Left hindlimb (tissue), 1 donor: ENCODE results near the gene CSRNP3.

ENCODE experiments used
- DNase-seq: peaks from one replicate; pipeline ENCODE4 v3.0.0-alpha.2; 2018

The CSRNP3 gene

GRCh38 chr2:165471349-165471950 is 2.0 kb downstream of the CSRNP3 start:
- DNase-seq, result no peak

GRCh38 chr2:165472922-165473321 is 3.4 kb downstream of the CSRNP3 start:
- DNase-seq, result no peak

DNA sequence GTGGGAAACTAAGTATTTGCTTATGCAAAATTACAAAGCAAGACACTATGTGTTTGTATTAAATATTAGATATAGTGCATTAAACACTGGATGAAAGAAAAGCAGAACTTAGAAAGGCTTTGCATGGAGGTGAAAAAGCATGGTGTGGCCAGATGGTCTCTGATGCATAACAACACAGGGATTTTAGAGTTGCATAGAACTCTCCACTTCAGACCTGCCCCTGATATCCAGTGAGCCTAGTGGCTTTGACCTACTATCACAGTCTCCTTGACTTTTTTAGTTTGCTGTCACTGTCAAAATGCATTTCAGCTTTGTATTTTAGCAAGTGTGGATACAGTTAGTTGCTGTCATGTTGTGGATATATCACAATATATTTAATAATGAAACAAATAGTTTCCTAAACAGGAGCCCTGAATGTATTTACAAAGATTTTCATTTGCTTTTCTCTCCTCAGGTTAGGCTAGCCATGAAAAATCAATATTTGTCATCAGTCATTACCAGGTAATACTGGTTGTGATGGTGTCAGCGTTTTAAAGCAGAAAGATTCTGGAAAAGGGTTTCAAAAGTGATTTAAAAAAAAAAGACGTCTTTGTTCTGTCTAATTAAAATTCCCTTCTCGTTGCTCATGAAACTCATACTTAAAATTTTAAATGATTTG is 5.2 kb downstream of the CSRNP3 start:
- DNase-seq, result no peak

- DNase-seq, result no peak
Observed at GRCh38 chr2:165475277-165476004, 5.9 kb downstream of the CSRNP3 start.

DNA sequence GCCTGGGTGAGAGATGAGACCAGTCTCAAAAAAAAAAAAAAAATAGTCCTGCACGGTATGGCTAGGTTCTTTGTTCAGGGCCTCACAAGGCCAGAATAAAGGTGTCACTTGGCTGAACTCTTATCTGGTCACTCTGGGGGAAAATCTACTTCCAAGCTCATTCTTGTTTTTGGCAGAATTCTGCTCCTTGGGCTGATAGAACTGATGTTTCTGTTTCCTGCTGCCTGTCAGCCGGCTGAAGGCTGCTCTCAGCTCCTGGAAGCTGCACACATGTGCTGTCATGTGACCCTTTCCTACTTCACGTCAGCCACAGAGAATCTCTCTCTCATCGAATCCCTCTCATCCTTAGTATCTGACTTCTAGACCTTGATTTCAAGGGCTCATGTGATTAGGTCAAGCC is 10.4 kb downstream of the CSRNP3 start:
- no peak for DNase-seq

DNA sequence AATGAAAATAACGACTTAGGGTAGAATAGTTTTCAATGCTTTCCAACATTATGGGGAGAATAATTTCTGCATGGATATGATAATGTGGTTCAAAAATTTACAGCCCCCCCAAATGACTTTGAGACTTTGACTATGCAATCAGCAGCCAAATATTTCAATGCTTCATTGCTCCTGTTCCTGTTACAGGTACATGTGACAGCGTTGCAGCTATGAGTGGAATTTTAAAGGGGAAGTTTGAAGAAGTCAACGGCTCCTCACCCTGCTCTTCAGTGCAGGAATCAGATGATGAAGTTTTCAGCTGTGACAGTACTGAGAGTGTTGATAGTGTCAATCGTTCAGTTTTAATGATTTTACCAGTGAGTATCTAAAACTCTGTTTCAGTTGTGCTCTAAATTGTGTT is 25.1 kb downstream of the CSRNP3 start:
- DNase-seq, result no peak

DNA sequence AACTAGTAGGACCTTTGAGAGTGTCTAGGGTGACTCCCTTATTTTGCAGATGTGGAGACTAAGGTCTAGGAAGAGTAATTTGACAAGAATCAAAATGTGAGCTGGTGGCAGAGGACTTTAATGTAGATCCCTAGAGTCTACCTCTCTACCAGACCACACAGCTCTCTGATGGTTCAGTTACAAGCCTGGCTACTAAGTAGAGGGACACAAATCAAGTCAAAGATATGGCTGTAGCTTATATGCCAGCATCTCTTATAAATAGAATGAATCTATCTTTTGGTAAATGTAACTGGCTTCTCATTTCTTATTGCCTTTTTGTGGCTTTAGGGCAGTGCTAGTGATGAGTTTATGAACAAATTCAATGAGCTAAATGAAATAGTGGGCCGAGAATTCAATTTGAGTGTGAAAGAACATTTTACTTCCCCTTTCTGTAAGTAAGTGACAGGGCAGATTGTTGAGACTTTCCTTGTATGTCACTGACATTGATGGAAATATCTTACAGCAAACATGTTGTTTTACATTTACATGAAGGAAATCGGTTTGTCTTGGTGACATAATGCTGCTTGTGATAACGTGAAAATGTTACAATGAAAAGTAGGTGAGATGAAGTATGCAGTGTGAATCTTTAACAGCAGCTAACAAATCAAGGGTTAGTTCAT is 28.3 kb downstream of the CSRNP3 start:
- DNase-seq, result no peak

- no peak for DNase-seq
Observed at GRCh38 chr2:165499131-165499530, 29.6 kb downstream of the CSRNP3 start.

- DNase-seq, result no peak
Observed at GRCh38 chr2:165500001-165500400, 30.5 kb downstream of the CSRNP3 start.

DNA sequence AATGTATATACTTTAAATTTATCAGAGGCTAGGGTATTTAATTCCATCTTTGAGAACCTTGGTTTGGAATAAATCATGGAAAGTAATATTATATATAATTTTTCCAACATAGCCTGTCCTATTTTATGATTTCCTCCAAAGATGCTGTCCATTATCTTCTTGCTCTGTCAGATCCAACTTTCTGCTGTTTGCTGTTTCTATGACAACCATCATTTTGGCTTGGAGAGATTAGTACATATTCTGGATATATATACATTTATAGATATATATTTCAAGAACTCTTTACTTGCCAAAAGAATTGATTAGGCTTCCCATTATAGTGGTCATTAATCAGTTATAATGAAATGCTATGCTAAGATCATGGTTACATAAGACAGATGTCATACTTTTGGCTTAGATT is 31.3 kb downstream of the CSRNP3 start:
- DNase-seq, result no peak

- no peak for DNase-seq
Observed at GRCh38 chr2:165505514-165505913, 36.0 kb downstream of the CSRNP3 start.

DNA sequence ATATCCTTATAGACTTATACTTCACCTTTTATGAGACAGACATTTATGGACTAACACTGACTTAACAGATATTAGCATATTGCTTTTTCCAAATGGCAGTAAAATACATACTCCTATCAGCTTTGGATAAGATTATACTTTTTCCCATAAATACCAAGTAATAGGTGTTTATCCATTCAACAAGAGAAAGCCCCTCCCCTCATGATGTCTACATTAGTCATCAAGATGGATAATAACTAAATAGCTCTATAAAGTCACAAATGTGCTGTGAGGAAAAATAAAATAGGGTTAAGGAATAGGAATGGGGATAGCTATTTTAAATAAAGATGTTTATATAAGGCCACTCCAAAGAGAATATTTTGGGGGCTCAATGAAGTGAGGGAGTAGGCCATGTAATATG is 39.4 kb downstream of the CSRNP3 start:
- DNase-seq, result no peak

DNA sequence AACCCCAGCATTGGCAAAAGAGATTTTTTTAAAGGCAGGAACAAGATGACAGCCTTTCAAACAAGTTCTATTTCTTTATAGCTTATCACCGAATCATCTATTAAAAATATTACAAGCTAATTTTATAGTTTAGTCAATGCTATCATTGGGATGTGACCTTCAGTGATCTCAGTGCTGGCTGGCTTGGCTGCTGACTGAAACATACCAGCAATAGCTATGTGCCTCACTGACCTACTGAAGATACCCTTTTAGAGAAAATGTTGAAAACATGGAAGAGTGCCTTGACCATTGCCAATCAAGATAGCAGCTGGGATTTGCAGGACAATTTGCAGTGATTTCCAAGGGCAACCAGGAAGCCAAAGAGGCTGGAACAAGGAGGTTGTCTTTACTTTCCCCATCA is 44.0 kb downstream of the CSRNP3 start:
- no peak for DNase-seq

- DNase-seq, result no peak
Observed at GRCh38 chr2:165518611-165519010, 49.1 kb downstream of the CSRNP3 start.

DNA sequence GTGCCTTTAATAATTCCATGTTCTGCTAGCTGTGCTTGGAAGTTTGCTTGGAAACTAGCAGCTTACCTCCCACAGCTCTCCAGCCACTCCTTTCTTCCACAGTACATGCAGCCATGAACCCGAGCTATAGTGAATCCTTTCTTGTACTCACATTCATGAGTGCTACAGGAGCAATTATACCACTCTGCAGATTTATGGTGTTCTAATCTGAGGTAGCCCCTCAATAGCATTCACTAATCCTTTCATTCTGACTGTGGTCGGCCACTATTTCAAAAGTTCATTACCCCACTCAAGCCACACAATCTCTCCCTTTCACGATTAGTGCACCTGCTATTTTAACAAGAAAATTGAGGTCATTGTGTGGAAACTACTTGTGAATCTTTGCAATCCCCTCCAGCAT is 53.2 kb downstream of the CSRNP3 start:
- DNase-seq, result no peak

- DNase-seq, result no peak
Observed at GRCh38 chr2:165524720-165525119, 55.2 kb downstream of the CSRNP3 start.

DNA sequence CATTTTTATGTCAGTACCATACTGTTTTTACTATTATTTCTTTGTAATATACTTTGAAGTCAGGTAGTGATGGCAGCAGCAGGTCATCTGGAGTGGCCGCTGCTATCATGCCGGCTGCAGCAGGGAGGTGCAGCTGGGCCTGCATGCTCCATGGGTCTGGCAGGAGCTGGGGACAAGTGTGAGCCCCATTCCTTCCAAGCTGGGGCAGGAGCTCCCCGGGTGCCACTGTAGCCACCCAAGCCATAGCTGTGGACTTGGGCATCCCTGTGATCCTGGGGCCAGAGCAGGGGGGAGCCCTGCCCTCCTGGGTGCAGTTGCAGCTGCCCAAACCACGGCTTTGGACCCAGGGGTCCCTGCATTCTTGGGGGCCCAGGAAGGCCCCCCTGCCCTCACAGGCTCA is 59.2 kb downstream of the CSRNP3 start:
- DNase-seq, result no peak

- no peak for DNase-seq
Observed at GRCh38 chr2:165529130-165529529, 59.6 kb downstream of the CSRNP3 start.

- DNase-seq, result no peak
Observed at GRCh38 chr2:165533331-165533730, 63.8 kb downstream of the CSRNP3 start.

DNA sequence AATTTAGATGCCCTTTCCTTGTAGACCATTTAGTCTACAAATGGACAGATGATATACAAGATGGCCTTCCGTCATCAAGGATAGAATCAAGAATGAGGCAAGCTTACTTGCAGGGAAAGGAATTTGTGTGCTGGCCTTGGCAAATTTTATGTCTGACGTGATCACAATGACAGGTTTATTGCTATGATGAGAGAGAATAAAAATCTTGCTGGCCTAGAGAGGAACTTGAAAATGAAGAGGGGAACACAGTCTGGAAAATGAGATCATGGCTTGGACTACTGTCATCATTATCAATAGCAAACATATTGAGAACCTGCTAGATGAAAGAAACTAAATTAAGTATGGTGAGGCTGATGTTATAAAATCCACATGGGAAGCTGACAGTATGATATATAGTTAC is 66.0 kb downstream of the CSRNP3 start:
- no peak for DNase-seq

DNA sequence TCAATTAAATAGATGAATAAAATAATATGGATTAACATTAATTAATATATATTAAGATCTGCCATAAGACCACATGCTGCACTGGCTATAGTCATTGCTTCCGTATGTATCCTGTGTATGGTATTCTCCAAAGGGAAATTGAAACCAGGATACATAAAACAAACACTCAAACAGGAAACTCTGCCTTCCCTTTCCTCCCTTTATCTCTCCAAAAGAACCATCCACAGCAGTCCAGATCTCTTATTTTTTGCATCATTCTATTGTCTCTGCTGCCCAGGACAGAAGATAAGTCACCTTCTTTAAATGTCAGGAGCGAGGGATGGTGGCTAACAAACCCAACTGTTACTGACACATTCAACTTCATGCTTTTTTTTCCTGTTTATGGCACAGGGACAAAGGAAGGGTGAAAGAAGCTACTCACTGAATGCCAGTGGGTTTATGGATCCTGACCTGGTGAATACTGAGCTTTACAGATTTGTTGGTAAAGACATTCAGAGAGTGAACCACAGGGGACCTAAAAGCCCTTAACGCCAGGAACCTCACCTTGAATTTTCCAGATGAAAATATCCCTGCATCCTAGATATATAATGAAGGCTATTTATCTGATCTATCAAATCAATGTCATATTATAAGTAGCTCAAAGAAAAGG is 67.5 kb downstream of the CSRNP3 start:
- no peak for DNase-seq

DNA sequence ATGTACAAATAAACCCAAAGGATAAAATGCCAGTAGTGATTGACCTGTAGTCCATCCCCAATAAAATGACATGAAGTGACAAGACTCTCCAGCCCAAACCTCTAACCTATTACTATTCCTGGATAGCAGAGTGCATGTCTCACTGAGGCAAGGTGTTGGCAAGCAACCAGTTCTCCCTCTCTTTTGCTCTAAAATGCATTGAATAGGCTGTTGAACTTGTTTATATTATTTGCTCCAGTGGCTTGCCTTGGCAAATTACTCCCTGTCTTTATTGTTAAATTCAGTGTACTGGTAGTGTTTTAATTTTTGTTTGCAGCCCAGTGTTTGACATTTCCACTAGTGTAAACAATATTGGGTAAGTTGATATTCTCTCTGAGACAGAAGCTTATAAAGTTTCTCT is 70.5 kb downstream of the CSRNP3 start:
- DNase-seq, result no peak

GRCh38 chr2:165544897-165545296 is 75.4 kb downstream of the CSRNP3 start:
- no peak for DNase-seq
